Upper lobe of left lung (tissue), 4 donors: Measurements from ENCODE around the gene LIX1.

ENCODE experiments used
- CTCF ChIP-seq, 6 experiments: fragments of 450-650 bp in 4 of 6; fragments of 200-600 bp in 2 of 6; sonication (generic) in 2 of 6; IDR thresholded peaks; one replicate each; pipeline ENCODE4 v1.5.1; 2016 to 2019; ENCODE audit warnings: antibody characterized with exemption in 6 of 6
- POLR2A ChIP-seq, 4 donors: fragments of 450-650 bp; IDR thresholded peaks; one replicate each; pipeline ENCODE4 v1.5.1; 2016 to 2017; ENCODE audit warnings: antibody characterized with exemption in 4 of 4, mild to moderate bottlenecking in 2 of 4
- POLR2AphosphoS5 ChIP-seq, 2 donors: sonication (generic); formaldehyde crosslinking; IDR thresholded peaks; one replicate each; pipeline ENCODE4 v1.5.1; 2017; ENCODE audit warnings: antibody characterized with exemption in 2 of 2

- TF ChIP-seq CTCF (IDR thresholded peaks at IDR 0.05) = no peak
- TF ChIP-seq POLR2A (IDR thresholded peaks at IDR 0.05) = no peak
- TF ChIP-seq POLR2AphosphoS5 (IDR thresholded peaks at IDR 0.05) = no peak
Measured at GRCh38 chr5:97121848-97122247, 20.6 kb downstream of the LIX1 start.
